Gastrocnemius medialis (tissue), 4 donors: Measurements from ENCODE around the gene CEP112. TPM values are rescaled to one million over a fixed set of nuclear protein-coding genes. Genes with fewer than 3 reads are reported as not detected.

Experiments used
- ATAC-seq, 2 donors: fragments of 150-250 bp; one replicate each; pipeline ENCODE4 v1.9.1; 2016
- DNase-seq, 2 donors: peaks; one replicate each; pipeline ENCODE4 v3.0.0-alpha.2; 2019
- H3K27ac ChIP-seq, 4 donors: fragments of 200-600 bp; sonication (generic); 1 replicate in 1 of 4; 2 replicates in 3 of 4; pipeline ENCODE4 v1.5.1; 2016 to 2018; ENCODE audit warnings: mild to moderate bottlenecking in 2 of 4, moderate library complexity in 1 of 4
- H3K27me3 ChIP-seq, 3 donors: fragments of 200-600 bp; sonication (generic) in 2 of 3; 1 replicate in 1 of 3; 2 replicates in 2 of 3; pipeline versions ENCODE4 v1.5.1 to v1.6.0; 2016 to 2019; ENCODE audit warnings: mild to moderate bottlenecking in 1 of 3, moderate library complexity in 1 of 3
- H3K36me3 ChIP-seq, 2 donors: fragments of 200-600 bp; sonication (generic) in 1 of 2; one replicate each; pipeline ENCODE4 v1.5.1; 2017 to 2018
- H3K4me1 ChIP-seq, 2 donors: fragments of 200-600 bp; sonication (generic) in 1 of 2; one replicate each; pipeline ENCODE4 v1.5.1; 2016 to 2017; ENCODE audit warnings: mild to moderate bottlenecking in 2 of 2
- H3K4me3 ChIP-seq, 4 donors: fragments of 200-600 bp; sonication (generic) in 3 of 4; 1 replicate in 1 of 4; 2 replicates in 3 of 4; pipeline ENCODE4 v1.5.1; 2016 to 2019; ENCODE audit warnings: mild to moderate bottlenecking in 2 of 4
- H3K9me3 ChIP-seq, 3 donors: fragments of 200-600 bp; sonication (generic) in 2 of 3; 1 replicate in 1 of 3; 2 replicates in 2 of 3; pipeline ENCODE4 v1.5.1; 2016 to 2019
- POLR2A ChIP-seq, 2 donors: fragments of 450-650 bp; IDR thresholded peaks; one replicate each; pipeline ENCODE4 v1.6.1; 2017; ENCODE audit warnings: antibody characterized with exemption in 2 of 2, mild to moderate bottlenecking in 2 of 2, moderate library complexity in 2 of 2
- in situ Hi-C, 4 donors: fragments of 200-750 bp; cut with MboI; loops; one replicate each; pipeline versions ENCODE4 v1.15.0 to v1.8.0; 2017; ENCODE audit warnings: low sequenced_read_pairs in 4 of 4
- intact Hi-C: fragments of 100-400 bp; cut with DNase I; formaldehyde crosslinking; loops from one replicate; pipeline ENCODE4 v1.15.1; 2023; ENCODE audit warnings: low total_unique reads
- total RNA-seq, 4 donors: library from RNA; depleted of rRNA; stranded (reverse); fragments of >200 nt; gene quantifications; one replicate each; pipeline versions ENCODE4 v1.1.0 to v1.2.3, GENCODE V29; 2016
- TF ChIP-seq, protein P1 (sequence below), 5 experiments: fragments of 450-650 bp in 3 of 5; fragments of 200-600 bp in 2 of 5; sonication (generic) in 2 of 5; IDR thresholded peaks in 4 of 5; conservative IDR thresholded peaks in 1 of 5; 1 replicate in 4 of 5; 2 replicates in 1 of 5; pipeline ENCODE4 v1.5.1; 2016 to 2019; ENCODE audit warnings: antibody characterized with exemption in 5 of 5, mild to moderate bottlenecking in 3 of 5, moderate library complexity in 3 of 5

CEP112 gene
- total RNA-seq, 4 donors from 2014 or later = 6.1 to 8.7 (median 7.1) TPM

- intact Hi-C loops = no loop called here
- Histone ChIP-seq H3K27ac (no peak overlapping the region), H3K4me3 (no peak overlapping the region), H3K4me1 (no peaks in the 10 kb centered on the region), H3K27me3 (no peaks in the 10 kb centered on the region), H3K36me3 (no peaks in the 10 kb centered on the region), H3K9me3 (no peaks in the 10 kb centered on the region)
- ATAC-seq (no peak), DNase-seq (no peak)
- in situ Hi-C loops = no loop called here
- TF ChIP-seq, protein P1, sequence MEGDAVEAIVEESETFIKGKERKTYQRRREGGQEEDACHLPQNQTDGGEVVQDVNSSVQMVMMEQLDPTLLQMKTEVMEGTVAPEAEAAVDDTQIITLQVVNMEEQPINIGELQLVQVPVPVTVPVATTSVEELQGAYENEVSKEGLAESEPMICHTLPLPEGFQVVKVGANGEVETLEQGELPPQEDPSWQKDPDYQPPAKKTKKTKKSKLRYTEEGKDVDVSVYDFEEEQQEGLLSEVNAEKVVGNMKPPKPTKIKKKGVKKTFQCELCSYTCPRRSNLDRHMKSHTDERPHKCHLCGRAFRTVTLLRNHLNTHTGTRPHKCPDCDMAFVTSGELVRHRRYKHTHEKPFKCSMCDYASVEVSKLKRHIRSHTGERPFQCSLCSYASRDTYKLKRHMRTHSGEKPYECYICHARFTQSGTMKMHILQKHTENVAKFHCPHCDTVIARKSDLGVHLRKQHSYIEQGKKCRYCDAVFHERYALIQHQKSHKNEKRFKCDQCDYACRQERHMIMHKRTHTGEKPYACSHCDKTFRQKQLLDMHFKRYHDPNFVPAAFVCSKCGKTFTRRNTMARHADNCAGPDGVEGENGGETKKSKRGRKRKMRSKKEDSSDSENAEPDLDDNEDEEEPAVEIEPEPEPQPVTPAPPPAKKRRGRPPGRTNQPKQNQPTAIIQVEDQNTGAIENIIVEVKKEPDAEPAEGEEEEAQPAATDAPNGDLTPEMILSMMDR (IDR thresholded peaks at IDR 0.05 in 4 of 5, conservative IDR thresholded peaks at IDR 0.05 in 1 of 5) = no peak
- TF ChIP-seq POLR2A (IDR thresholded peaks at IDR 0.05) = no peak
Observed at GRCh38 chr17:65664266-65664665, 527.7 kb downstream of the CEP112 start.

DNA sequence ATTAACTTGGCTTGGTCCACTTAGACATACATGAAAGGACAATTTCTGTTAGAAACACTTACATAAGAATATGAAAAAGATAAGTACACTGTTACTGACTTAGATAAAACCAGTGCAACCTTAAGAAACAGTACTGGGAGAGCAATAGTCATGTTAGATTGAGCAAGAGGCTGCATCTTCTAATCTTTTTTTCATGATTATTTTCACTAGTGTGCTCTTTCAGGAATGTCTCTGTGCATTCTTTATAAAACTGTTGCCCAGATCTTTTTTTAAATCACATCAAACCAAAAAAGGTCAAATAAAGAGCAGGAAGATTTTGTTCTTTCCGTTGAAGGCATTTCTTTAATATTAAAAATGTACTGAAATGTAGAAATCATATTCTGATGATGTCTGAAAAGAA, 529.7 kb downstream of the CEP112 start:
- in situ Hi-C loops = no loop called here
- ATAC-seq = no peak
- Histone ChIP-seq H3K27ac (no peak overlapping the region), H3K4me3 (no peak overlapping the region), H3K27me3 (no peaks in the 10 kb centered on the region), H3K4me1 (no peaks in the 10 kb centered on the region), H3K36me3 (no peaks in the 10 kb centered on the region), H3K9me3 (no peaks in the 10 kb centered on the region)
- TF ChIP-seq, protein P1 (IDR thresholded peaks at IDR 0.05 in 4 of 5, conservative IDR thresholded peaks at IDR 0.05 in 1 of 5) = no peak
- no peak for TF ChIP-seq POLR2A (IDR thresholded peaks at IDR 0.05)
- DNase-seq = no peak
- intact Hi-C loops = no loop called here

GRCh38 chr17:65660947-65661346, 531.0 kb downstream of the CEP112 start:
- in situ Hi-C loops (no loop called here), intact Hi-C loops (no loop called here)
- Histone ChIP-seq H3K4me3 (no peak overlapping the region), H3K4me1 (no peaks in the 10 kb centered on the region), H3K27ac (no peak overlapping the region), H3K9me3 (no peaks in the 10 kb centered on the region), H3K27me3 (no peaks in the 10 kb centered on the region), H3K36me3 (no peaks in the 10 kb centered on the region)
- ATAC-seq = no peak
- no peak for DNase-seq
- TF ChIP-seq, protein P1 (IDR thresholded peaks at IDR 0.05 in 4 of 5, conservative IDR thresholded peaks at IDR 0.05 in 1 of 5) = no peak
- no peak for TF ChIP-seq POLR2A (IDR thresholded peaks at IDR 0.05)

DNA sequence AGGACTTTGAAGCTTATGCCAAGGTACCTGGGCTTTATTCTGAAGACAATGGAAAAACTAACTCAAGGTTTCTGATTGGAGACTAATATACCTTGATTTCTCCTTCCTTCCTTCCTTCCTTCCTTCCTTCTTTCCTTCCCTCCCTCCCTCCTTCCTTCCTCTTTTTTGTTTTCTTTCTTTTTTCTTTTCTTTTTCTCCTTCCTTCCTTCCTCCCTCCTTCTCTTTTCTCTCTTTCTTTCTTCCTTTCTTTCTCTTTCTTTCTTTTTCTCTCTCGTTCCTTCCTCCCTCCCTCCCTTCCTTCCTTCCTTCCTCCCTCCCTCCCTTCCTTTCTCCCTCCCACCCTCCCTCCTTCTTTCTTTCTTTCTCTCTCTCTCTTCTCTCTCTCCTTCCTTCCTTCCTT, 531.9 kb downstream of the CEP112 start:
- no peaks in the 10 kb centered on the region for H3K9me3 ChIP-seq
- no peaks in the 10 kb centered on the region for H3K36me3 ChIP-seq
- in situ Hi-C loops (no loop called here), intact Hi-C loops (no loop called here)
- no peaks in the 10 kb centered on the region for H3K4me1 ChIP-seq
- DNase-seq (no peak), ATAC-seq (no peak)
- no peak overlapping the region for H3K4me3 ChIP-seq
- TF ChIP-seq POLR2A (IDR thresholded peaks at IDR 0.05) = no peak
- TF ChIP-seq, protein P1 (IDR thresholded peaks at IDR 0.05 in 4 of 5, conservative IDR thresholded peaks at IDR 0.05 in 1 of 5) = no peak
- H3K27me3 ChIP-seq = no peaks in the 10 kb centered on the region
- no peak overlapping the region for H3K27ac ChIP-seq

DNA sequence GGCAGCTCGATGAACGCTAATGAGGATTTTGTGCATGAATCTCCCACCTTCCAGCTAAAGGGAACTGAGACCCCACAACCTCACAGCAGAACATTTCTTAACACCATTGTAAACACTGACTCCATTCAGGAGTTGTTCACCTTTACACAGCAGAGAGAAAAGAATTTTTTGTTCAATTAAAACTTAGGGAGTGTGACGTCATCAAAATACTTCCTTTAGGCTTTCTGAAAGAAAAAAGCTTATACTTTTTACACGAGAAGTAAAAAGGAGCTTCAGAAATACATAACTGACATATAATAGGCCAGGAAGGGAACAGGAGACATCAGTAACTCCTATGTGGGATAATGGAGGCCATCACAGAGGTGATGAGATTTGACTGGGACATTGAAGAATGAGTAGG, 532.4 kb downstream of the CEP112 start:
- intact Hi-C loops = no loop called here
- Histone ChIP-seq H3K27ac (no peak overlapping the region), H3K36me3 (no peaks in the 10 kb centered on the region), H3K9me3 (no peaks in the 10 kb centered on the region), H3K4me3 (no peak overlapping the region), H3K4me1 (no peaks in the 10 kb centered on the region), H3K27me3 (no peaks in the 10 kb centered on the region)
- in situ Hi-C loops = no loop called here
- ATAC-seq (no peak), DNase-seq (no peak)
- TF ChIP-seq POLR2A (IDR thresholded peaks at IDR 0.05) = no peak
- TF ChIP-seq, protein P1 (IDR thresholded peaks at IDR 0.05 in 4 of 5, conservative IDR thresholded peaks at IDR 0.05 in 1 of 5) = no peak
